Liver (tissue), 9 donors: ENCODE results near the gene MAP3K20. TPM values are rescaled to one million over a fixed set of nuclear protein-coding genes. Genes with fewer than 3 reads are reported as not detected.

Source experiments
- DNase-seq: peaks from one replicate; pipeline ENCODE4 v3.0.0-alpha.2; 2017; ENCODE audit warnings: low spot score
- H3K27ac ChIP-seq, 2 donors: one replicate each; pipeline ENCODE4 v1.7.0; 2013; ENCODE audit warnings: inconsistent platforms in 2 of 2, low read length in 2 of 2, control low read depth in 1 of 2, low read depth in 1 of 2, mild to moderate bottlenecking in 1 of 2
- H3K27me3 ChIP-seq, 4 donors: one replicate each; pipeline versions ENCODE4 v1.6.1 to v1.7.0; 2013; ENCODE audit warnings: low read length in 3 of 4, inconsistent platforms in 1 of 4, mild to moderate bottlenecking in 1 of 4, moderate library complexity in 1 of 4; ENCODE audit not compliant: control insufficient read depth in 4 of 4, insufficient read depth in 4 of 4
- H3K36me3 ChIP-seq, 4 donors: one replicate each; pipeline versions ENCODE4 v1.6.1 to v1.7.0; 2013; ENCODE audit warnings: low read length in 3 of 4, mild to moderate bottlenecking in 3 of 4, low read depth in 1 of 4, moderate library complexity in 1 of 4; ENCODE audit not compliant: control insufficient read depth in 4 of 4, insufficient read depth in 3 of 4
- H3K4me1 ChIP-seq, 4 donors: one replicate each; pipeline versions ENCODE4 v1.6.1 to v1.7.0; 2013; ENCODE audit warnings: low read length in 3 of 4, mild to moderate bottlenecking in 3 of 4, moderate library complexity in 1 of 4; ENCODE audit not compliant: control insufficient read depth in 4 of 4, insufficient read depth in 4 of 4
- H3K4me3 ChIP-seq, 3 donors: one replicate each; pipeline versions ENCODE4 v1.6.1 to v1.7.0; 2013; ENCODE audit warnings: low read length in 3 of 3, control low read depth in 1 of 3, low read depth in 1 of 3, mild to moderate bottlenecking in 1 of 3
- H3K9ac ChIP-seq, 2 donors: one replicate each; pipeline ENCODE4 v1.7.0; 2013; ENCODE audit warnings: low read length in 2 of 2, mild to moderate bottlenecking in 2 of 2, moderate library complexity in 2 of 2, control low read depth in 1 of 2, low read depth in 1 of 2
- H3K9me3 ChIP-seq, 4 donors: one replicate each; pipeline versions ENCODE4 v1.6.1 to v1.7.0; 2013; ENCODE audit warnings: low read length in 3 of 4; ENCODE audit not compliant: control insufficient read depth in 4 of 4
- EGR1 ChIP-seq, 2 donors: IDR thresholded peaks; 2 replicates each; pipeline ENCODE4 v1.6.1; 2016 to 2018; ENCODE audit warnings: antibody characterized with exemption in 2 of 2, low read depth in 2 of 2
- FOXA1 ChIP-seq: IDR thresholded peaks from 2 replicates; pipeline ENCODE4 v1.6.1; 2016; ENCODE audit warnings: antibody characterized with exemption
- FOXA2 ChIP-seq: IDR thresholded peaks from 2 replicates; pipeline ENCODE4 v1.6.1; 2016; ENCODE audit warnings: antibody characterized with exemption
- GABPA ChIP-seq, 2 donors: IDR thresholded peaks in 1 of 2; conservative IDR thresholded peaks in 1 of 2; 2 replicates each; pipeline ENCODE4 v1.6.1; 2016; ENCODE audit warnings: antibody characterized with exemption in 2 of 2, mild to moderate bottlenecking in 1 of 2, moderate library complexity in 1 of 2
- HNF4A ChIP-seq, 2 donors: conservative IDR thresholded peaks; 2 replicates each; pipeline ENCODE4 v1.6.1; 2016; ENCODE audit warnings: antibody characterized with exemption in 2 of 2, mild to moderate bottlenecking in 2 of 2
- RAD21 ChIP-seq, 2 donors: IDR thresholded peaks; 2 replicates each; pipeline ENCODE4 v1.6.1; 2016; ENCODE audit warnings: antibody characterized with exemption in 2 of 2, mild to moderate bottlenecking in 2 of 2
- RXRA ChIP-seq, 2 donors: IDR thresholded peaks; 2 replicates each; pipeline ENCODE4 v1.6.1; 2017 to 2018; ENCODE audit warnings: antibody characterized with exemption in 2 of 2, mild to moderate bottlenecking in 1 of 2
- SP1 ChIP-seq: IDR thresholded peaks from 2 replicates; pipeline ENCODE4 v1.6.1; 2018; ENCODE audit warnings: antibody characterized with exemption, mild to moderate bottlenecking
- YY1 ChIP-seq: IDR thresholded peaks from 2 replicates; pipeline ENCODE4 v1.6.1; 2016; ENCODE audit warnings: antibody characterized with exemption, mild to moderate bottlenecking
- WGBS: extraction: QIAGEN DNeasy Blood & Tissue Kit; methylation state at CpG from one replicate; pipeline ENCODE4 v1.1.7; 2013; 5-methylcytosine and 5-hydroxymethylcytosine counted together
- polyA plus RNA-seq, 2 donors: library from polyadenylated mRNA; stranded (reverse) in 1 of 2; unstranded in 1 of 2; fragments of 200-250 nt in 1 of 2; fragments of >200 nt in 1 of 2; fragmentation: Nextera tagmentation in 1 of 2; extraction: Ambion mirVana in 1 of 2; gene quantifications; one replicate each; pipeline versions ENCODE4 v1.2.1 to v1.2.3, GENCODE V29; 2013 to 2015
- total RNA-seq, 2 donors: library from RNA; depleted of rRNA; stranded (reverse); fragments of >200 nt; gene quantifications; one replicate each; pipeline ENCODE4 v1.2.3, GENCODE V29; 2014
- TF ChIP-seq, protein P1 (sequence below): fragments of 150-350 bp; IDR thresholded peaks from 2 replicates; pipeline ENCODE4 v1.5.1; 2017; ENCODE audit warnings: improper control_type of control experiment, low read depth, low read length; ENCODE audit not compliant: missing input control
- TF ChIP-seq, protein P2 (sequence below): IDR thresholded peaks from 2 replicates; pipeline ENCODE4 v1.6.1; 2016; ENCODE audit warnings: antibody characterized with exemption
- donor health status: healthy.
- donor health status: healthy.
- donor health status: healthy.
- donor health status: healthy.
- donor health status: healthy.

The MAP3K20 gene
- total and polyA plus RNA-seq, 4 donors: 9.1 to 22.6 (median 14.9) TPM

DNA sequence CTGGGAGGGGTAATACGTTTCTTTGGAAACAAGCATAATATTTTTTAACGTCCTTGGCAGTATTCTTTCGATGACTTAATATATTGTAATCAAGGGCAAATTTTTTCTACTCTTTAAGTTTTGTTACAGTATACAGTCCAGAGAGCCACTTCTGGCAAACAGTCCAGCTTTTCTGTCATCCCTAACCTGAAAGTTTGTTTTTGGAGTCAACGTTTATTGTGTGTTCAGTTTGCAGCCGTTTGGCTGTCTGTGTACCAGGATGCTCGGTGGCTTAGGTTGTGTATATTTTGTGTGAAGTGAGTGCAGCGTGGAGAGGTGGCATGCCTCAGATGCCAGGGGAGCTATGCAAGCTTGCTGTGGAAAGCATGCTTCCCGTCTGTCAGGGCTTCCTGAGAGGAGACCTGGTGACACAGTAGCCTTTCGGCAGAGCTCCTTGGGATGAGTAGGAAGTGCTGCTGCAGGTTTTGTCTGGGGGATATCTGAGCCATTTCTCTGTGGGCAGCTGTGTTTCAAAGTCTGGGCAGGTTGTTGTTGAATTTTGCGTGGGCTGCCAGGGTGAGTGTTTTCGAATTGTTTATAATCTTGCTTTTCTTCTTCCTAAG lies 14.7 kb downstream of the MAP3K20 start:
- Histone ChIP-seq H3K27me3 (no peaks in the 10 kb centered on the region), H3K4me3 (no peak overlapping the region), H3K4me1 (peaks cover 11 to 33% (median 32%) of the 10 kb centered on the region in 4 donors), H3K9ac (no peak overlapping the region), H3K27ac (peak overlapping the region; percentile 43 to 59), H3K9me3 (no peaks in the 10 kb centered on the region), H3K36me3 (no peaks in the 10 kb centered on the region)
- 61% methylated on average over 11 of the region's 11 CpGs for WGBS
- TF ChIP-seq HNF4A (conservative IDR thresholded peaks at IDR 0.05) (no peak), SP1 (no peak)
- TF ChIP-seq, protein P1, sequence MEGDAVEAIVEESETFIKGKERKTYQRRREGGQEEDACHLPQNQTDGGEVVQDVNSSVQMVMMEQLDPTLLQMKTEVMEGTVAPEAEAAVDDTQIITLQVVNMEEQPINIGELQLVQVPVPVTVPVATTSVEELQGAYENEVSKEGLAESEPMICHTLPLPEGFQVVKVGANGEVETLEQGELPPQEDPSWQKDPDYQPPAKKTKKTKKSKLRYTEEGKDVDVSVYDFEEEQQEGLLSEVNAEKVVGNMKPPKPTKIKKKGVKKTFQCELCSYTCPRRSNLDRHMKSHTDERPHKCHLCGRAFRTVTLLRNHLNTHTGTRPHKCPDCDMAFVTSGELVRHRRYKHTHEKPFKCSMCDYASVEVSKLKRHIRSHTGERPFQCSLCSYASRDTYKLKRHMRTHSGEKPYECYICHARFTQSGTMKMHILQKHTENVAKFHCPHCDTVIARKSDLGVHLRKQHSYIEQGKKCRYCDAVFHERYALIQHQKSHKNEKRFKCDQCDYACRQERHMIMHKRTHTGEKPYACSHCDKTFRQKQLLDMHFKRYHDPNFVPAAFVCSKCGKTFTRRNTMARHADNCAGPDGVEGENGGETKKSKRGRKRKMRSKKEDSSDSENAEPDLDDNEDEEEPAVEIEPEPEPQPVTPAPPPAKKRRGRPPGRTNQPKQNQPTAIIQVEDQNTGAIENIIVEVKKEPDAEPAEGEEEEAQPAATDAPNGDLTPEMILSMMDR: no peak
- no peak for DNase-seq

GRCh38 chr2:173090973-173091660 lies 15.5 kb downstream of the MAP3K20 start:
- no peak for TF ChIP-seq FOXA2
- TF ChIP-seq HNF4A (conservative IDR thresholded peaks at IDR 0.05): no peak
- no peak for TF ChIP-seq FOXA1
- peak in 1 of 2 donors; percentile 41 for TF ChIP-seq RAD21 (IDR thresholded peaks at IDR 0.05)
- TF ChIP-seq RXRA (IDR thresholded peaks at IDR 0.05): peak; percentile 37 to 49
- no peak for TF ChIP-seq EGR1 (IDR thresholded peaks at IDR 0.05; ENCODE audit: low read depth in 2 of 2)
- no peak for TF ChIP-seq YY1
- TF ChIP-seq SP1: peak; percentile 33
- TF ChIP-seq, protein P1: peak; percentile 18
- TF ChIP-seq GABPA (IDR thresholded peaks at IDR 0.05 in 1 of 2, conservative IDR thresholded peaks at IDR 0.05 in 1 of 2): no peak
- TF ChIP-seq, protein P2, sequence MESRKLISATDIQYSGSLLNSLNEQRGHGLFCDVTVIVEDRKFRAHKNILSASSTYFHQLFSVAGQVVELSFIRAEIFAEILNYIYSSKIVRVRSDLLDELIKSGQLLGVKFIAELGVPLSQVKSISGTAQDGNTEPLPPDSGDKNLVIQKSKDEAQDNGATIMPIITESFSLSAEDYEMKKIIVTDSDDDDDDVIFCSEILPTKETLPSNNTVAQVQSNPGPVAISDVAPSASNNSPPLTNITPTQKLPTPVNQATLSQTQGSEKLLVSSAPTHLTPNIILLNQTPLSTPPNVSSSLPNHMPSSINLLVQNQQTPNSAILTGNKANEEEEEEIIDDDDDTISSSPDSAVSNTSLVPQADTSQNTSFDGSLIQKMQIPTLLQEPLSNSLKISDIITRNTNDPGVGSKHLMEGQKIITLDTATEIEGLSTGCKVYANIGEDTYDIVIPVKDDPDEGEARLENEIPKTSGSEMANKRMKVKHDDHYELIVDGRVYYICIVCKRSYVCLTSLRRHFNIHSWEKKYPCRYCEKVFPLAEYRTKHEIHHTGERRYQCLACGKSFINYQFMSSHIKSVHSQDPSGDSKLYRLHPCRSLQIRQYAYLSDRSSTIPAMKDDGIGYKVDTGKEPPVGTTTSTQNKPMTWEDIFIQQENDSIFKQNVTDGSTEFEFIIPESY: no peak
- DNase-seq: no peak
- no peaks in the 10 kb centered on the region for H3K9me3 ChIP-seq
- peak overlapping the region; percentile 19 to 59 for H3K27ac ChIP-seq
- H3K4me3 ChIP-seq: no peak overlapping the region
- 61% methylated on average over 10 of the region's 10 CpGs for WGBS
- no peaks in the 10 kb centered on the region for H3K36me3 ChIP-seq
- peaks cover 11 to 36% (median 35%) of the 10 kb centered on the region in 4 donors for H3K4me1 ChIP-seq
- H3K9ac ChIP-seq: no peak overlapping the region
- no peaks in the 10 kb centered on the region for H3K27me3 ChIP-seq
